RWPE1 (cell line): ENCODE data around the gene TRIM32.

Experiments used
- CTCF ChIA-PET: fragments of 350-600 bp; sonication (Branson Sonifier 250); formaldehyde crosslinking; extraction: SDS; loops from one replicate; lab custom pipeline; 2021; lab: Yijun Ruan, JAX
- POLR2A ChIA-PET: fragments of 400-600 bp; formaldehyde crosslinking; extraction: SDS; loops from one replicate; lab custom pipeline; 2020; ENCODE audit warnings: antibody characterized with exemption; ENCODE audit not compliant: low non-redundant PET; lab: Yijun Ruan, JAX
- DNase-seq: peaks from one replicate; pipeline ENCODE4 v3.0.0; 2012; ENCODE audit warnings: low spot score
- H3K27ac ChIP-seq: fragments of 450-650 bp; 2 replicates; pipeline ENCODE4 v1.5.1; 2017
- CTCF ChIP-seq: fragments of 450-650 bp; conservative IDR thresholded peaks from 2 replicates; pipeline ENCODE4 v1.5.1; 2017; ENCODE audit warnings: low read depth, mild to moderate bottlenecking

Gene TRIM32

DNA sequence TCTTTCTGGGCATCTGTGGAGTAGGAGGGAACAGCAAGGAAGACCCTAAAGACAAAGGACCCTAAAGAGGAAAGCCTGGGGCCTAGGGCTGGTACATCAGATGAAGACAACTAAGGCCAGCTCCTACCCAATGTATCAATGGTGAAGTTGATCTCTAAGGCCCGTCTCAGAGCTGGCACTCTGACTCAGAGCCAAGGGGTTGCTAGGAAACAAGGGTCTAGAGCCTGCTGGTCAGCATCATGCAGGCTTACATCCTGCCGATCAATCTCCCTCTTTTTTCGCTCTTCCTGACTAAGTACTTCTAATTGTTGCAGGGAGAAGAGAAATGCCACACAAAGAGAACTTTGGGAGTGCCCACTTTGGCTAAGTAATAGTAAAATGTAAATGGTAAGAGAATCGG lies 26.2 kb downstream of the TRIM32 start:
- CTCF ChIA-PET = no interaction called here
- no peak overlapping the region for H3K27ac ChIP-seq
- POLR2A ChIA-PET = no interaction called here
- no peak for TF ChIP-seq CTCF
- DNase-seq = no peak

DNA sequence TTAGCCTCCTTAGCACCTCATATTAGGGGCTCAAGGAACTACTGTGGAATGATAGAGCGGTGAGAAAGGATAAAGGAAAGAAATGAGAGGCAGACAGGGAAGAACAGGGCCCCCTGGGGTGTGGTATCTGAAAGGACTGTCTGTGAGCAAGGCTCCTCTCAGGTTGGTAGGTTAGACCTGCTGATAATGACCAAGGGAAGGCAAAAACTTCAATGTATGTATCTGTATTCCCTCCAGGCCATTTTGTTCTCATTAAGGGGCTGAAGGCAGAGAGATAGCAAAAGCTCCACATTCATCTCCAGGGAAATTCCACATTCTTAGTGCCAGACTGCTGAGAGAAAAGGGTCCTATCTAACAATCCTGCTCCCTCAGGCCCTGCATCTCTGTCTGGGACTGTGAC lies 28.6 kb downstream of the TRIM32 start:
- no peak for DNase-seq
- TF ChIP-seq CTCF = no peak
- ChIA-PET CTCF (no interaction called here), POLR2A (no interaction called here)
- no peak overlapping the region for H3K27ac ChIP-seq

DNA sequence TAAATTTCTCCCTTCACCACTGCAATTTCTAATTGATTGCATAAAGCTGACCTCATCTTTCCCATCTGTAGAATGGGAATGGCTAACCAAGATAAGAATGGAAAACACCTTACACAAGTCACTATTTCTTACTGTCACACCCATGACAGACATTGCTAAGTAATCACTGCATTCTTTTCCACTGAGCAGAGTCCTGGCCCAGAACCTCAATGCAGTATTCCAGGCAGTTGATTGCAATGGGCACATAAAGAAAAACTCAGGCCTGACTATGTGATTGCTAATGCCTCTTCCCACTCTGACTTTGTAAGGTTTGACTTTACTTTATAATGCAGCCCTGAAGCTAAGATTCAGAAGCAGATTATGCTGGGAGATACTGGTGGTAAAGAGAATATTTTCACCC lies 29.3 kb downstream of the TRIM32 start:
- CTCF ChIA-PET = no interaction called here
- POLR2A ChIA-PET = no interaction called here
- no peak for DNase-seq
- no peak for TF ChIP-seq CTCF
- H3K27ac ChIP-seq = no peak overlapping the region

GRCh38 chr9:116717150-116717549 lies 30.0 kb downstream of the TRIM32 start:
- no peak for TF ChIP-seq CTCF

GRCh38 chr9:116718111-116718510 lies 31.0 kb downstream of the TRIM32 start:
- no peak overlapping the region for H3K27ac ChIP-seq
- no peak for DNase-seq
- no peak for TF ChIP-seq CTCF
- ChIA-PET CTCF (interaction anchor here (0.5 kb wide), 1 partner anchor 1126 kb away, joined by 3 read pairs; no protein-coding TSS in a partner anchor), POLR2A (no interaction called here)

More at GRCh38 chr9:116717150-116717549, 30.0 kb downstream of the TRIM32 start:
- H3K27ac ChIP-seq = no peak overlapping the region
- DNase-seq = no peak
- ChIA-PET CTCF (no interaction called here), POLR2A (no interaction called here)

DNA sequence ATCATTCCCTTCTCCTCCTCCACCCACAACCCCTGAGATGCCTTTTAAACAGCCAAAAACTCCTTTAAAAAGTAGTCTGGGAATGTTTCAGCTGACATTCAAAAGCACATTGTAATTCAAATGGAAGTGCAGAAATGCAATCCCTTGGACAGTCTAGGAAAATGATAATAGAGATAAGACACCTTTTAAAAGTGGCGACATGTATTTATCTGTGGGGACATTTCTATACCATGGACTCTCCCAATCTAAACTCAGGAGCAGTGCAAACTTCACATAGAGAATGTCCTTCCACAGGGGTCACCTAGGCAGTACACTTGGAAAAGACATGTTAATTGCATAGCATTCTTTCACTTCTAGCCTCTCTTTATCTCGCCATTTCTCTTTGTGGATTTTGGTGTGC lies 33.0 kb downstream of the TRIM32 start:
- no peak for TF ChIP-seq CTCF
- CTCF ChIA-PET = interaction anchor here (1.3 kb wide), 1 partner anchor 17 kb away, joined by 4 read pairs; no protein-coding TSS in a partner anchor
- POLR2A ChIA-PET = no interaction called here

More for the DNA sequence above, 33.0 kb downstream of the TRIM32 start:
- DNase-seq = no peak
- no peak overlapping the region for H3K27ac ChIP-seq
